Lung (tissue), 16 donors: Measurements from ENCODE around the gene AHNAK. TPM values are rescaled to one million over a fixed set of nuclear protein-coding genes. Genes with fewer than 3 reads are reported as not detected.
A peak's percentile ranks its signal among the peaks of the same experiment; 100 is the strongest.

Experiments used
- ATAC-seq: fragments of 200-7000 bp; cut with Tn5 transposase; one replicate; pipeline ENCODE4 v1.9.1; 2020; ENCODE audit warnings: moderate number of reproducible peaks; ENCODE audit not compliant: insufficient read depth, low FRiP score
- DNase-seq, 3 donors: peaks; one replicate each; pipeline ENCODE4 v3.0.0-alpha.2; 2013 to 2017
- H3K27ac ChIP-seq, 2 donors: one replicate each; pipeline ENCODE4 v1.5.1; 2013; ENCODE audit warnings: mild to moderate bottlenecking in 2 of 2, moderate library complexity in 2 of 2, control low read depth in 1 of 2, inconsistent platforms in 1 of 2, low read depth in 1 of 2, low read length in 1 of 2
- H3K27me3 ChIP-seq, 3 donors: one replicate each; pipeline ENCODE4 v1.5.1; 2013; ENCODE audit warnings: low read length in 2 of 3; ENCODE audit not compliant: control insufficient read depth in 3 of 3, insufficient read depth in 3 of 3
- H3K36me3 ChIP-seq, 4 donors: one replicate each; pipeline ENCODE4 v1.5.1; 2013; ENCODE audit warnings: low read length in 4 of 4, mild to moderate bottlenecking in 1 of 4, moderate library complexity in 1 of 4; ENCODE audit not compliant: control insufficient read depth in 4 of 4, insufficient read depth in 4 of 4
- H3K4me1 ChIP-seq, 5 donors: one replicate each; pipeline ENCODE4 v1.5.1; 2013; ENCODE audit warnings: low read length in 5 of 5, mild to moderate bottlenecking in 2 of 5, moderate library complexity in 1 of 5; ENCODE audit not compliant: control insufficient read depth in 5 of 5, insufficient read depth in 5 of 5
- H3K4me3 ChIP-seq: one replicate; pipeline ENCODE4 v1.5.1; 2013; ENCODE audit warnings: mild to moderate bottlenecking, control low read depth, moderate library complexity
- H3K9ac ChIP-seq, 2 donors: one replicate each; pipeline ENCODE4 v1.5.1; 2013; ENCODE audit warnings: low read length in 2 of 2, control low read depth in 1 of 2; ENCODE audit not compliant: insufficient read depth in 1 of 2
- H3K9me3 ChIP-seq, 4 donors: one replicate each; pipeline ENCODE4 v1.5.1; 2013; ENCODE audit warnings: low read length in 3 of 4, mild to moderate bottlenecking in 1 of 4, moderate library complexity in 1 of 4; ENCODE audit not compliant: control insufficient read depth in 4 of 4, insufficient read depth in 3 of 4
- CTCF ChIP-seq: IDR thresholded peaks from 2 replicates; pipeline ENCODE4 v1.5.1; 2012; ENCODE audit warnings: mild to moderate bottlenecking; ENCODE audit errors: control extremely low read depth, extremely low read depth
- WGBS, 2 donors: extraction: QIAGEN DNeasy Blood & Tissue Kit; methylation state at CpG; one replicate each; pipeline ENCODE4 v1.1.7; 2013; 5-methylcytosine and 5-hydroxymethylcytosine counted together
- long read RNA-seq, 5 donors: transcript quantifications; one replicate each; lab custom pipeline, GENCODE V29; 2026
- polyA plus RNA-seq, 2 donors: library from polyadenylated mRNA; stranded (reverse); fragments of 200-250 nt; gene quantifications; one replicate each; pipeline ENCODE4 v1.2.1, GENCODE V29; 2013
- total RNA-seq, 2 donors: library from RNA; depleted of rRNA in 1 of 2; stranded (reverse); fragments of >200 nt in 1 of 2; gene quantifications; one replicate each; pipeline ENCODE4 v1.2.1, GENCODE V29; 2014 to 2021
- donor health status: control.
- donor health status: control.
- donor health status: Bipolar disorder and iron deficiency.
- donor health status: healthy.
- donor health status: DM: yes; HTN: yes; CAD: no.

Gene AHNAK
- total RNA-seq (100 to 1,000 TPM; 396 to 707 TPM), polyA plus RNA-seq (10 to 100 TPM; 66.5 to 79.9 TPM)
- long read RNA-seq, donor 1, full-length matches to known transcripts: 40 of 40 reads
- long read RNA-seq, donor 1, partial matches to known transcripts: 0 of 40 reads
- long read RNA-seq, donor 1, other reads (novel, unspliced or antisense): 0 of 40 reads
- long read RNA-seq, donor 2, full-length matches to known transcripts: 18 of 23 reads
- long read RNA-seq, donor 2, partial matches to known transcripts: 5 of 23 reads
- long read RNA-seq, donor 2, other reads (novel, unspliced or antisense): 0 of 23 reads
- long read RNA-seq, donor 3, full-length matches to known transcripts: 11 of 11 reads
- long read RNA-seq, donor 3, partial matches to known transcripts: 0 of 11 reads
- long read RNA-seq, donor 3, other reads (novel, unspliced or antisense): 0 of 11 reads
- long read RNA-seq, donor 4, full-length matches to known transcripts: 8 of 8 reads
- long read RNA-seq, donor 4, partial matches to known transcripts: 0 of 8 reads
- long read RNA-seq, donor 4, other reads (novel, unspliced or antisense): 0 of 8 reads
- long read RNA-seq, donor 5, full-length matches to known transcripts: 44 of 292 reads
- long read RNA-seq, donor 5, partial matches to known transcripts: 248 of 292 reads
- long read RNA-seq, donor 5, other reads (novel, unspliced or antisense): 0 of 292 reads

GRCh38 chr11:62546244-62546928 lies at the start of gene AHNAK:
Gene AHNAK (minus strand): TSS chr11:62546806. CDS start chr11:62536098, 10,708 bp downstream.
- WGBS, 2 donors: 1% methylated on average over 61 to 69 of the region's 69 CpGs
- Histone ChIP-seq H3K4me3 (peak within 1 kb of the TSS; percentile 93), H3K27me3 (no peaks in the 10 kb centered on the region), H3K4me1 (peaks cover 7 to 55% (median 24%) of the 10 kb centered on the region in 5 donors), H3K27ac (peak within 1 kb of the TSS; percentile 98 to 100), H3K9me3 (no peaks in the 10 kb centered on the region), H3K36me3 (peaks cover 0 to 3% (median 0%) of the 10 kb centered on the region in 4 donors), H3K9ac (peak within 1 kb of the TSS; percentile 61 to 77)
- ATAC-seq (peak; percentile 59), DNase-seq (peak; percentile 84 to 89 (median 88))
- TF ChIP-seq CTCF: no peak

GRCh38 chr11:62595124-62595523 lies 48.5 kb upstream of the AHNAK start:
- peaks cover 7 to 27% (median 10%) of the 10 kb centered on the region in 5 donors for H3K4me1 ChIP-seq
- no peak overlapping the region for H3K9ac ChIP-seq
- H3K9me3 ChIP-seq: no peaks in the 10 kb centered on the region
- H3K27ac ChIP-seq: no peak overlapping the region
- ATAC-seq (no peak), DNase-seq (no peak)
- WGBS, 2 donors: 90 to 96% methylated on average over 8 of the region's 8 CpGs
- H3K36me3 ChIP-seq: peaks cover 30 to 46% (median 33%) of the 10 kb centered on the region in 4 donors
- no peak overlapping the region for H3K4me3 ChIP-seq
- no peak for TF ChIP-seq CTCF
- no peaks in the 10 kb centered on the region for H3K27me3 ChIP-seq

- 60 to 61% methylated on average over 13 of the region's 13 CpGs for WGBS, 2 donors
- TF ChIP-seq CTCF: peak; percentile 21
- H3K4me3 ChIP-seq: no peak overlapping the region
Measured at GRCh38 chr11:62593434-62594044, 46.9 kb upstream of the AHNAK start.

More at GRCh38 chr11:62593434-62594044, 46.9 kb upstream of the AHNAK start:
- ATAC-seq: no peak
- DNase-seq: peak; percentile 74 to 77 (median 76)
- Histone ChIP-seq H3K27ac (no peak overlapping the region), H3K27me3 (no peaks in the 10 kb centered on the region), H3K36me3 (peaks cover 30 to 46% (median 33%) of the 10 kb centered on the region in 4 donors), H3K9ac (no peak overlapping the region), H3K9me3 (no peaks in the 10 kb centered on the region), H3K4me1 (peaks cover 0 to 12% (median 0%) of the 10 kb centered on the region in 5 donors)
